Right lobe of liver (tissue), 6 donors: ENCODE data around the gene ZCCHC7. TPM values are rescaled to one million over a fixed set of nuclear protein-coding genes. Genes with fewer than 3 reads are reported as not detected.

Experiments used
- ATAC-seq, 4 donors: fragments of 200-7000 bp; cut with Tn5 transposase; one replicate each; pipeline ENCODE4 v1.9.1; 2020; ENCODE audit warnings: mild to moderate bottlenecking in 4 of 4, moderate library complexity in 4 of 4
- DNase-seq, 3 donors: peaks; one replicate each; pipeline ENCODE4 v3.0.0-alpha.2; 2020
- H3K27ac ChIP-seq, 3 donors: fragments of 200-600 bp; one replicate each; pipeline ENCODE4 v1.8.0; 2022
- H3K27me3 ChIP-seq, 2 donors: fragments of 200-600 bp; one replicate each; pipeline ENCODE4 v1.8.0; 2022
- H3K36me3 ChIP-seq, 4 donors: fragments of 200-600 bp; sonication (generic) in 1 of 4; one replicate each; pipeline versions ENCODE4 v1.5.1 to v1.8.0; 2017 to 2022; ENCODE audit warnings: control low read depth in 1 of 4
- H3K4me1 ChIP-seq, 4 donors: fragments of 200-600 bp; sonication (generic) in 1 of 4; one replicate each; pipeline versions ENCODE4 v1.5.1 to v1.8.0; 2017 to 2022; ENCODE audit warnings: control low read depth in 1 of 4
- H3K4me3 ChIP-seq, 3 donors: fragments of 200-600 bp; one replicate each; pipeline ENCODE4 v1.8.0; 2022
- H3K9me3 ChIP-seq, 4 donors: fragments of 200-600 bp; sonication (generic) in 1 of 4; one replicate each; pipeline versions ENCODE4 v1.5.1 to v1.8.0; 2017 to 2022; ENCODE audit warnings: control low read depth in 1 of 4
- POLR2A ChIP-seq: fragments of 450-650 bp; IDR thresholded peaks from one replicate; pipeline ENCODE4 v1.6.1; 2017; ENCODE audit warnings: antibody characterized with exemption, mild to moderate bottlenecking
- WGBS: methylation state at CpG from one replicate; pipeline ENCODE4 v1.1.6; 2018; ENCODE audit warnings: low coverage, low lambda C conversion rate; ENCODE audit not compliant: insufficient coverage; ENCODE audit errors: missing lambda C conversion rate; 5-methylcytosine and 5-hydroxymethylcytosine counted together
- intact Hi-C, 2 donors: fragments of 100-400 bp; cut with DNase I; formaldehyde crosslinking; loops; one replicate each; pipeline versions ENCODE4 v1.11.2 to v1.14.1; 2022
- small RNA-seq, 2 experiments: library from RNA; depleted of rRNA; stranded (forward); fragments of <200 nt; gene quantifications; one replicate each; pipeline ENCODE3, GENCODE V24; 2016
- total RNA-seq, 6 experiments: library from RNA; depleted of rRNA in 2 of 6; stranded (reverse); fragments of >200 nt in 2 of 6; fragmentation: NEBNext Ultra II Directional in 3 of 6; extraction: Animal tissue kit (Norgen Biotek cat#: 25700) in 3 of 6; gene quantifications; one replicate each; pipeline versions ENCODE4 v1.1.0 to v1.2.4, GENCODE V29; 2016 to 2023
- TF ChIP-seq, protein P1 (sequence below), 4 donors: fragments of 200-600 bp in 3 of 4; fragments of 450-650 bp in 1 of 4; IDR thresholded peaks; one replicate each; pipeline versions ENCODE4 v1.5.1 to v1.8.0; 2016 to 2022; ENCODE audit warnings: antibody characterized with exemption in 4 of 4, mild to moderate bottlenecking in 2 of 4
- donor health status: DM: no; HTN: yes; CAD: no.
- donor health status: DM: no; HTN: no; CAD: no.
- donor health status: DM: no; HTN: no; CAD: no.
- donor health status: DM: no; HTN: yes; CAD: no.
- donor health status: DM: no; HTN: yes; CAD: no.

ZCCHC7 gene
- total RNA-seq, 6 experiments from 2014 or later, result 5.9 to 10.0 (median 7.2) TPM

DNA sequence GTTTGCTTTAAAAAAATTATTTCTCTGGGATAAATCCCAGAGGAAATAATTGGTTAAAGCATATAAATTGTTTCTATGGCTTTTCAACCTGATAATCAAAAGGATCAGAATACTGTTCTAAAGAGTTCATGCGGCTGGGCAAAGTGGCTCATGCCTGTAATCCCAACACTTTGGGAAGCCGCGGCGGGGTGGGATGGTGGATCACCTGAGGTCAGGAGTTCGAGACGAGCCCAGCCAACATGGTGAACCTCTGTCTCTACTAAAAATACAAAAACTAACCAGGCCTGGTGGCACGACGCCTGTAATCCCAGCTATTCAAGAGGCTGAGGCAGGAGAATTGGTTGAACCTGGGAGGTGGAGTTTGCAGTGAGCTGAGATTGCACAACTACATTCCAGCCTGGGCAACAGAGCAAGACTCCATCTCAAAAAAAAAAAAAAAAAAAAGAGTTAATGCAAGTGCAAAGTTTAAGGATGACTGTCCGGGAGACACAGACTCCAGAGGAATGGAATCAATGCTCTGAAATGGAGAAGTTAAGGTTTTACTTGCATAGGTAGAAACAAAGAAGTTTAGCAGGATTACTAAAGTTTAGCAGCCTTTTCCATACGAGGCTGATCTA is 285.5 kb downstream of the ZCCHC7 start:
- H3K9me3 ChIP-seq, result no peaks in the 10 kb centered on the region
- ATAC-seq (no peak), DNase-seq (no peak)
- intact Hi-C loops, result no loop called here
- H3K27ac ChIP-seq, result no peak overlapping the region
- no peak overlapping the region for H3K4me3 ChIP-seq
- WGBS, result 68% methylated on average over 8 of the region's 10 CpGs
- no peaks in the 10 kb centered on the region for H3K4me1 ChIP-seq
- TF ChIP-seq, protein P1, sequence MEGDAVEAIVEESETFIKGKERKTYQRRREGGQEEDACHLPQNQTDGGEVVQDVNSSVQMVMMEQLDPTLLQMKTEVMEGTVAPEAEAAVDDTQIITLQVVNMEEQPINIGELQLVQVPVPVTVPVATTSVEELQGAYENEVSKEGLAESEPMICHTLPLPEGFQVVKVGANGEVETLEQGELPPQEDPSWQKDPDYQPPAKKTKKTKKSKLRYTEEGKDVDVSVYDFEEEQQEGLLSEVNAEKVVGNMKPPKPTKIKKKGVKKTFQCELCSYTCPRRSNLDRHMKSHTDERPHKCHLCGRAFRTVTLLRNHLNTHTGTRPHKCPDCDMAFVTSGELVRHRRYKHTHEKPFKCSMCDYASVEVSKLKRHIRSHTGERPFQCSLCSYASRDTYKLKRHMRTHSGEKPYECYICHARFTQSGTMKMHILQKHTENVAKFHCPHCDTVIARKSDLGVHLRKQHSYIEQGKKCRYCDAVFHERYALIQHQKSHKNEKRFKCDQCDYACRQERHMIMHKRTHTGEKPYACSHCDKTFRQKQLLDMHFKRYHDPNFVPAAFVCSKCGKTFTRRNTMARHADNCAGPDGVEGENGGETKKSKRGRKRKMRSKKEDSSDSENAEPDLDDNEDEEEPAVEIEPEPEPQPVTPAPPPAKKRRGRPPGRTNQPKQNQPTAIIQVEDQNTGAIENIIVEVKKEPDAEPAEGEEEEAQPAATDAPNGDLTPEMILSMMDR (IDR thresholded peaks at IDR 0.05), result no peak
- TF ChIP-seq POLR2A, result no peak
- H3K27me3 ChIP-seq, result no peaks in the 10 kb centered on the region
- no peaks in the 10 kb centered on the region for H3K36me3 ChIP-seq

DNA sequence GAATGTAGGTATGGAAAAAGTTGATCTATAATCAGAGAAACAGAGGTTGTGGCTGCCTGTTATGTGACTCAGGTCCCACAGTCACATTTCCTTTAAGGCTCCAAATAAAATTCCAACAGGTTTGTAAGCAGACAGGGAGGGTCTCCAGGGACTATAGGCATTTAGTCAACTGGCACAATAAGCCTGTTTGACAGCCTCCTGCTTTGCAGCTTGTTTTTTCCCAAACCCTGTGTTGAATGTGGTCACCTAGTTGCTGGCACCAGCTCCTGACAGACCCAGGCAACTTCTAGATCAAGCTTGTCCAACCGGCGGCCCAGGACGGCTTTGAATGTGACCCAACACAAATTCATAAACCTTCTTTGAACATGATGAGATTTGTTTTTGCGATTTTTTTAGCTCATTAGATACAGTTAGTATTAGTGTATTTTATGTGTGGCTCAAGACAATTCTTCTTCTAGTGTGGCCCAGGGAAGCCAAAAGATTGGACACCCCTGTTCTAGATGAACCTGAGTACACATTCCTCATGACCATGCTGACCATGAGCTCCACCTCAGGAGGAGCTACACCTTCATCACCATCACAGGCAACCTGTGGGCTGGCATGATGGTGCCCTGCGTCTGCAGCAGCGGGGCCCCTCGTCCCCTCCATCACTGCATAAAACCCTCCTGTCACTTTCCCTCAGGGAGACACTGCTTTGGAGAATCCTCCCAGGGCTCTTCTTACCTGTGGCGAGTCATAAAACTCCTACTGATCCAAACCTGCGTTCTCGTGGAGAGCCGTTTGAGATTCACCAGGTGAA is 286.4 kb downstream of the ZCCHC7 start:
- DNase-seq (no peak), ATAC-seq (no peak)
- H3K36me3 ChIP-seq, result no peaks in the 10 kb centered on the region
- H3K4me1 ChIP-seq, result no peaks in the 10 kb centered on the region
- no peak overlapping the region for H3K27ac ChIP-seq
- 91% methylated on average over 8 of the region's 11 CpGs for WGBS
- intact Hi-C loops, result no loop called here
- H3K9me3 ChIP-seq, result no peaks in the 10 kb centered on the region
- TF ChIP-seq, protein P1 (IDR thresholded peaks at IDR 0.05), result no peak
- TF ChIP-seq POLR2A, result no peak
- H3K27me3 ChIP-seq, result no peaks in the 10 kb centered on the region
- no peak overlapping the region for H3K4me3 ChIP-seq

DNA sequence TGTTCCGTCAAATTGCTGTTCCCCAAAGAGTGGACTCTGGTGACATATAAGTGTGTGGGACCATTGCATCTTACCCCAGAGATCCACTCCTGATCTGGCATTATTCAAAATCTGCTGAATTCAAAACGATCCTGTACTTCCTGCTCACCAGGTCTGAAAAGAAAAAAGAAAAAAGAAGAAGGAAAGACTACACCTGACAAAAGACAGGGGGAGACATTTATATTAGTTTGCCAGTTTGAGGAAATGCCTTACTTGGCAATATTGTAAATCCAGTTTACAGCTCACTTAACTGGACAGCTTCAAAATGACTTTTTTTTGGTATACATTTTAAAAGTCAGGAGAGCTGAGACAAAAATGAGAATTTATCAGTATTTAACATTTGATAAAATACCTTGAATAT is 287.1 kb downstream of the ZCCHC7 start:
- Histone ChIP-seq H3K4me3 (no peak overlapping the region), H3K9me3 (no peaks in the 10 kb centered on the region), H3K27ac (no peak overlapping the region), H3K27me3 (no peaks in the 10 kb centered on the region), H3K4me1 (no peaks in the 10 kb centered on the region), H3K36me3 (no peaks in the 10 kb centered on the region)
- 46% methylated on average over 2 of the region's 2 CpGs for WGBS
- ATAC-seq (peak in 1 of 4 donors; percentile 19), DNase-seq (no peak)
- intact Hi-C loops, result no loop called here
- TF ChIP-seq, protein P1 (IDR thresholded peaks at IDR 0.05), result peak in 3 of 4 donors; percentile 9 to 19 (median 14)
- TF ChIP-seq POLR2A, result no peak

Small RNAs within 50 kb of the gene (small RNA-seq; reads per million reads assigned to genes)
- 0 reads per million in 2 experiments for gene AL512604.1
- gene RF00019, result 0 reads per million in 2 experiments
- 0 reads per million in 2 experiments for gene RNU6-677P

Other genes with a start within 250 kb of the ZCCHC7 start
- under 1 TPM in 2 of 6 experiments, not detected in 4; 0.12 to 0.18 TPM for gene PAX5, start 86.3 kb upstream of the ZCCHC7 start, total RNA-seq